Astrocyte (in vitro differentiated cells and primary cell): ENCODE results near the gene LRCH1. TPM values are rescaled to one million over a fixed set of nuclear protein-coding genes. Genes with fewer than 3 reads are reported as not detected.

Experiments
- DNase-seq: peaks from one replicate; pipeline ENCODE4 v3.0.0-alpha.2; 2010; ENCODE audit warnings: low read depth
- FAIRE-seq: peaks from 2 replicates; lab custom pipeline; 2011; peaks lifted over from hg19 to GRCh38; lab: Jason Lieb, UNC
- H2AFZ ChIP-seq: 2 replicates; pipeline ENCODE4 v1.6.0; 2012; ENCODE audit warnings: low read depth, low read length, inconsistent platforms
- H3K27ac ChIP-seq: 2 replicates; pipeline ENCODE4 v1.5.1; 2011; ENCODE audit warnings: low read depth, low read length, inconsistent platforms
- H3K27me3 ChIP-seq: 2 replicates; pipeline ENCODE4 v1.6.0; 2011; ENCODE audit warnings: low read length, inconsistent platforms; ENCODE audit not compliant: insufficient read depth
- H3K36me3 ChIP-seq: 2 replicates; pipeline ENCODE4 v1.5.1; 2011; ENCODE audit warnings: low read length, inconsistent platforms; ENCODE audit not compliant: insufficient read depth
- H3K4me1 ChIP-seq: 2 replicates; pipeline ENCODE4 v1.5.1; 2011; ENCODE audit warnings: low read length, inconsistent platforms; ENCODE audit not compliant: insufficient read depth
- H3K4me2 ChIP-seq: 2 replicates; pipeline ENCODE4 v1.6.0; 2012; ENCODE audit warnings: low read length, inconsistent platforms
- H3K4me3 ChIP-seq: 2 replicates; pipeline ENCODE4 v1.5.1; 2011; ENCODE audit warnings: low read depth, mild to moderate bottlenecking, low read length, inconsistent platforms; ENCODE audit not compliant: insufficient read depth
- H3K79me2 ChIP-seq: 2 replicates; pipeline ENCODE4 v1.6.0; 2012; ENCODE audit warnings: mild to moderate bottlenecking, low read length, inconsistent platforms; ENCODE audit not compliant: insufficient read depth
- H3K9ac ChIP-seq: 2 replicates; pipeline ENCODE4 v1.6.0; 2012; ENCODE audit warnings: mild to moderate bottlenecking, low read length, inconsistent platforms
- H3K9me3 ChIP-seq: 2 replicates; pipeline ENCODE4 v1.5.1; 2012; ENCODE audit warnings: low read depth, mild to moderate bottlenecking, low read length, inconsistent platforms; ENCODE audit not compliant: insufficient read depth
- H4K20me1 ChIP-seq: 2 replicates; pipeline ENCODE4 v1.6.0; 2012; ENCODE audit warnings: low read length, inconsistent platforms; ENCODE audit not compliant: insufficient read depth
- H3K27ac Mint-ChIP-seq: one replicate; pipeline ENCODE4 v1.8.0; 2021; ENCODE audit warnings: mild to moderate bottlenecking, mixed read lengths; ENCODE audit not compliant: unreplicated experiment
- H3K27me3 Mint-ChIP-seq: one replicate; pipeline ENCODE4 v1.8.0; 2021; ENCODE audit warnings: low read depth, mixed read lengths; ENCODE audit not compliant: unreplicated experiment
- H3K36me3 Mint-ChIP-seq: one replicate; pipeline ENCODE4 v1.8.0; 2021; ENCODE audit warnings: low read depth, mixed read lengths; ENCODE audit not compliant: unreplicated experiment
- H3K4me1 Mint-ChIP-seq: one replicate; pipeline ENCODE4 v1.8.0; 2021; ENCODE audit warnings: low read depth, mixed read lengths; ENCODE audit not compliant: unreplicated experiment
- H3K4me3 Mint-ChIP-seq: one replicate; pipeline ENCODE4 v1.8.0; 2021; ENCODE audit warnings: mild to moderate bottlenecking, moderate library complexity, mixed read lengths; ENCODE audit not compliant: unreplicated experiment
- H3K9me3 Mint-ChIP-seq: one replicate; pipeline ENCODE4 v1.8.0; 2021; ENCODE audit warnings: mild to moderate bottlenecking, mixed read lengths; ENCODE audit not compliant: unreplicated experiment
- EZH2 ChIP-seq: IDR thresholded peaks from 2 replicates; pipeline ENCODE4 v1.6.1; 2012; ENCODE audit warnings: mild to moderate bottlenecking, low read length, inconsistent platforms; ENCODE audit not compliant: insufficient read depth
- total RNA-seq: library from RNA; stranded (reverse); gene quantifications from 2 replicates; pipeline ENCODE4 v1.2.1, GENCODE V29; 2021
- TF ChIP-seq, protein P1 (sequence below): IDR thresholded peaks from 2 replicates; pipeline ENCODE4 v1.5.1; 2011; ENCODE audit warnings: low read depth, mild to moderate bottlenecking, inconsistent platforms, low read length, moderate library complexity; ENCODE audit not compliant: insufficient read depth

The LRCH1 gene
- total RNA-seq, 1 donor from 2014 or later, result 17.7 TPM

DNA sequence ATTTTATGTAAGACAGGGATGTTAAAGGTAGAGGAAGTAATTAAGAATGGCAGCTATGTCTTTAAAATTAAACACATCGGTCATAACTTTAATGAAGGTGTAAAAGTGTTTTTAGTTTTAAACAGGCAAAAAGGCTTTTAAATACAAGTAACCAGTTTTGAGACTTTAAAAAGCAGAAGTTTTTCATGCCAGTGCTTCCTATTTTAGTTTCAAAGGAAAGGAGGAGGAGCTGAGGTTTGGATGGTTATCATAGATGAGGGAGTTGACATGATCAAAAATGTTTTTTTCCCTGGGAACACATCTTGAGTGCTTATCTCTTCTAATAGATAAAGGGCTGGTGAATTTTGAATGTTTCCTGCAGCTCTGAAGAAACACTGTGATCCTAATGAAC is 42.9 kb downstream of the LRCH1 start:
- no peak overlapping the region for H2AFZ ChIP-seq
- Mint-ChIP-seq H3K27ac (no peak overlapping the region), H3K9me3 (no peaks in the 10 kb centered on the region), H3K4me3 (no peak overlapping the region), H3K27me3 (no peaks in the 10 kb centered on the region), H3K4me1 (peaks cover 23% of the 10 kb centered on the region), H3K36me3 (peaks cover 2% of the 10 kb centered on the region)
- H3K4me1 ChIP-seq, result peaks cover 21% of the 10 kb centered on the region
- H3K27ac ChIP-seq, result no peak overlapping the region
- DNase-seq (no peak), FAIRE-seq (no peak)
- H3K9ac ChIP-seq, result no peak overlapping the region
- H3K4me2 ChIP-seq, result no peak overlapping the region
- H4K20me1 ChIP-seq, result peaks cover 75% of the 10 kb centered on the region
- TF ChIP-seq, protein P1, sequence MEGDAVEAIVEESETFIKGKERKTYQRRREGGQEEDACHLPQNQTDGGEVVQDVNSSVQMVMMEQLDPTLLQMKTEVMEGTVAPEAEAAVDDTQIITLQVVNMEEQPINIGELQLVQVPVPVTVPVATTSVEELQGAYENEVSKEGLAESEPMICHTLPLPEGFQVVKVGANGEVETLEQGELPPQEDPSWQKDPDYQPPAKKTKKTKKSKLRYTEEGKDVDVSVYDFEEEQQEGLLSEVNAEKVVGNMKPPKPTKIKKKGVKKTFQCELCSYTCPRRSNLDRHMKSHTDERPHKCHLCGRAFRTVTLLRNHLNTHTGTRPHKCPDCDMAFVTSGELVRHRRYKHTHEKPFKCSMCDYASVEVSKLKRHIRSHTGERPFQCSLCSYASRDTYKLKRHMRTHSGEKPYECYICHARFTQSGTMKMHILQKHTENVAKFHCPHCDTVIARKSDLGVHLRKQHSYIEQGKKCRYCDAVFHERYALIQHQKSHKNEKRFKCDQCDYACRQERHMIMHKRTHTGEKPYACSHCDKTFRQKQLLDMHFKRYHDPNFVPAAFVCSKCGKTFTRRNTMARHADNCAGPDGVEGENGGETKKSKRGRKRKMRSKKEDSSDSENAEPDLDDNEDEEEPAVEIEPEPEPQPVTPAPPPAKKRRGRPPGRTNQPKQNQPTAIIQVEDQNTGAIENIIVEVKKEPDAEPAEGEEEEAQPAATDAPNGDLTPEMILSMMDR, result no peak
- TF ChIP-seq EZH2, result no peak
- H3K36me3 ChIP-seq, result no peaks in the 10 kb centered on the region
- H3K4me3 ChIP-seq, result no peak overlapping the region
- H3K79me2 ChIP-seq, result peaks cover 79% of the 10 kb centered on the region
- no peaks in the 10 kb centered on the region for H3K9me3 ChIP-seq
- H3K27me3 ChIP-seq, result no peaks in the 10 kb centered on the region

DNA sequence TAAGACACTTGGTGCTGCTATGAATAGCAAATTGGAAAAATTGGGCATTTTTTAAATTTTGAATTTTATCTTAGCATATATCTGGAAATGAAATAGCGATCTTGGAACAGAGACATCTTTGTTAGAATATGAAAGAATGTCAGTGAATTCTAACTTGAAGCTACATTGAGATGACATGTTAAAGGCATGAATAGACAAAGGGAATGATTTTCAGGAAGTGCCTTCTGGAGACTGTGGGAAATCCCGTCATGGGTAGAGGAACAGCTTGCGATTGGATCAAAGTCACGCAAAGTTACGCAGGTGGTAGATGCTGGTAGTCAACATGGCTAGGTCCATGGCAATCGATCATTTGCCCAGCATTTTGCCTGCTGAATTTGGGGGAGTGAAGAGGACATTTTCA is 43.5 kb downstream of the LRCH1 start:
- Histone ChIP-seq H3K4me3 (no peak overlapping the region), H4K20me1 (peaks cover 80% of the 10 kb centered on the region), H3K27ac (no peak overlapping the region), H3K27me3 (no peaks in the 10 kb centered on the region), H3K9me3 (no peaks in the 10 kb centered on the region), H3K79me2 (peaks cover 79% of the 10 kb centered on the region), H2AFZ (no peak overlapping the region), H3K4me2 (no peak overlapping the region), H3K9ac (no peak overlapping the region), H3K4me1 (peaks cover 21% of the 10 kb centered on the region), H3K36me3 (no peaks in the 10 kb centered on the region)
- no peaks in the 10 kb centered on the region for H3K9me3 Mint-ChIP-seq
- no peak for DNase-seq
- no peak for FAIRE-seq
- no peak overlapping the region for H3K27ac Mint-ChIP-seq
- H3K27me3 Mint-ChIP-seq, result no peaks in the 10 kb centered on the region
- H3K4me3 Mint-ChIP-seq, result no peak overlapping the region
- H3K36me3 Mint-ChIP-seq, result peaks cover 2% of the 10 kb centered on the region
- TF ChIP-seq, protein P1, result no peak
- TF ChIP-seq EZH2, result no peak
- H3K4me1 Mint-ChIP-seq, result peaks cover 23% of the 10 kb centered on the region

DNA sequence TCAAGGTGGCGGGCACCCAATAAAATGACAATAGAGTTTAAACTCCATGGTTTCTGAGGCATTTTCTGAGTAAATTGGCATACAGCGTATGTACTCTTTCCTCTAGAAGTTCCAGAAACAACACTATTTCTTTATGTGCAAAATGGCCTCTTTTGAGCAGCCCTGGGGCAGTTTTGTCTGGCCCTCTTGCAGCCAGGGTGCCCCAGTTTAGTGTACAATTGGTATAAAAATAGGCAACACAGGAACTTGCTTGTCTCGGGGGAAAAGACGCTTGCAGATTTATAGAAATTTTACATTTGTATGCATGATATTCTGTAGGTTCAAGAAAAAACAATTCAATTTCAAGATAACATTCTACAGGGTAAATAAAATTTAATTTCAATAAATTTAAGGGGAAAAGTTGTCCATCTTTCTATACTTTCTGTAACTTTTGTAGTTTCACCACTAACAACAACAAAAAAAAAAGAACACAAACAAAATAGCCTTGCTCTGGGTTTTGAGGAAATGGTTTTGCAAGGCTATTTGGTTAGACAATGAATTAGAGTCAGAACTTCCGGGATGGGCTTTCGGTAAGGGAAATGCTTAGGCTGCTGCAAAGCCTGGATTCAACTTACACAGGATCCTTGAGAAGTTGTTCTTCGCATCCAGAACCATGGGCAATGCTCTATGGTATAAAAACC is 45.3 kb downstream of the LRCH1 start:
- H3K27ac Mint-ChIP-seq, result no peak overlapping the region
- Histone ChIP-seq H3K27me3 (no peaks in the 10 kb centered on the region), H4K20me1 (peaks cover 82% of the 10 kb centered on the region), H3K36me3 (no peaks in the 10 kb centered on the region), H3K4me2 (no peak overlapping the region), H3K9ac (no peak overlapping the region), H2AFZ (no peak overlapping the region), H3K4me3 (no peak overlapping the region), H3K4me1 (peaks cover 15% of the 10 kb centered on the region), H3K79me2 (peaks cover 80% of the 10 kb centered on the region), H3K9me3 (no peaks in the 10 kb centered on the region), H3K27ac (no peak overlapping the region)
- H3K36me3 Mint-ChIP-seq, result peaks cover 4% of the 10 kb centered on the region
- H3K4me3 Mint-ChIP-seq, result no peak overlapping the region
- no peaks in the 10 kb centered on the region for H3K9me3 Mint-ChIP-seq
- no peak for FAIRE-seq
- no peak for TF ChIP-seq EZH2
- TF ChIP-seq, protein P1, result no peak
- no peaks in the 10 kb centered on the region for H3K27me3 Mint-ChIP-seq
- peaks cover 16% of the 10 kb centered on the region for H3K4me1 Mint-ChIP-seq
- no peak for DNase-seq
